HL-60 (cell line): ENCODE measurements around the gene ATG10.

ENCODE experiments used
- POLR2AphosphoS5 ChIP-seq: IDR thresholded peaks from 2 replicates; pipeline ENCODE4 v1.6.1; 2012; ENCODE audit warnings: low read depth
- TF ChIP-seq, protein P1 (sequence below): IDR thresholded peaks from one replicate; pipeline ENCODE4 v1.5.1; 2011; ENCODE audit warnings: low read length, control low read depth, inconsistent platforms; ENCODE audit not compliant: insufficient read depth
- TF ChIP-seq, protein P2 (sequence below): IDR thresholded peaks from 2 replicates; pipeline ENCODE4 v1.6.1; 2012; ENCODE audit warnings: low read depth; ENCODE audit not compliant: insufficient replicate concordance

DNA sequence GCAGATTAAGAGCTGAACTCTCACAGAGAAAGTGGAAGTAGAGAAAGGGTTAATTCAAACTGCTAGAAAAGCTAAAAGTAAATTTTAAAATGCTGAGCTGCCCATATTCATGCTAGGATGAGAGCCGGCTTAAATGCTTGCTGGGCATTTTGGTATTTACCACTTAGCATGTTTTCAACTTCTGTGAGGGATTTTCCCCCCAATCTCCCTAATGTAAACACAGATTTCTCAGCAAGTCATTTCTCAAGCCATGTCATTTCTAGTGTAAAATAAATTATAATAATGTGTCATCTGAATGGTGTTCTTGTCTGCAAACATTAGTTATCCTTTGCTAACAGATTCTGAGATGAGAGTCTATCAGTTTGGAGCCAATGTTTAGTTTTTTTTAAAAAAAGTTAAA lies 284.0 kb downstream of the ATG10 start:
- TF ChIP-seq, protein P1, sequence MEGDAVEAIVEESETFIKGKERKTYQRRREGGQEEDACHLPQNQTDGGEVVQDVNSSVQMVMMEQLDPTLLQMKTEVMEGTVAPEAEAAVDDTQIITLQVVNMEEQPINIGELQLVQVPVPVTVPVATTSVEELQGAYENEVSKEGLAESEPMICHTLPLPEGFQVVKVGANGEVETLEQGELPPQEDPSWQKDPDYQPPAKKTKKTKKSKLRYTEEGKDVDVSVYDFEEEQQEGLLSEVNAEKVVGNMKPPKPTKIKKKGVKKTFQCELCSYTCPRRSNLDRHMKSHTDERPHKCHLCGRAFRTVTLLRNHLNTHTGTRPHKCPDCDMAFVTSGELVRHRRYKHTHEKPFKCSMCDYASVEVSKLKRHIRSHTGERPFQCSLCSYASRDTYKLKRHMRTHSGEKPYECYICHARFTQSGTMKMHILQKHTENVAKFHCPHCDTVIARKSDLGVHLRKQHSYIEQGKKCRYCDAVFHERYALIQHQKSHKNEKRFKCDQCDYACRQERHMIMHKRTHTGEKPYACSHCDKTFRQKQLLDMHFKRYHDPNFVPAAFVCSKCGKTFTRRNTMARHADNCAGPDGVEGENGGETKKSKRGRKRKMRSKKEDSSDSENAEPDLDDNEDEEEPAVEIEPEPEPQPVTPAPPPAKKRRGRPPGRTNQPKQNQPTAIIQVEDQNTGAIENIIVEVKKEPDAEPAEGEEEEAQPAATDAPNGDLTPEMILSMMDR = no peak
- TF ChIP-seq POLR2AphosphoS5 = no peak
- TF ChIP-seq, protein P2, sequence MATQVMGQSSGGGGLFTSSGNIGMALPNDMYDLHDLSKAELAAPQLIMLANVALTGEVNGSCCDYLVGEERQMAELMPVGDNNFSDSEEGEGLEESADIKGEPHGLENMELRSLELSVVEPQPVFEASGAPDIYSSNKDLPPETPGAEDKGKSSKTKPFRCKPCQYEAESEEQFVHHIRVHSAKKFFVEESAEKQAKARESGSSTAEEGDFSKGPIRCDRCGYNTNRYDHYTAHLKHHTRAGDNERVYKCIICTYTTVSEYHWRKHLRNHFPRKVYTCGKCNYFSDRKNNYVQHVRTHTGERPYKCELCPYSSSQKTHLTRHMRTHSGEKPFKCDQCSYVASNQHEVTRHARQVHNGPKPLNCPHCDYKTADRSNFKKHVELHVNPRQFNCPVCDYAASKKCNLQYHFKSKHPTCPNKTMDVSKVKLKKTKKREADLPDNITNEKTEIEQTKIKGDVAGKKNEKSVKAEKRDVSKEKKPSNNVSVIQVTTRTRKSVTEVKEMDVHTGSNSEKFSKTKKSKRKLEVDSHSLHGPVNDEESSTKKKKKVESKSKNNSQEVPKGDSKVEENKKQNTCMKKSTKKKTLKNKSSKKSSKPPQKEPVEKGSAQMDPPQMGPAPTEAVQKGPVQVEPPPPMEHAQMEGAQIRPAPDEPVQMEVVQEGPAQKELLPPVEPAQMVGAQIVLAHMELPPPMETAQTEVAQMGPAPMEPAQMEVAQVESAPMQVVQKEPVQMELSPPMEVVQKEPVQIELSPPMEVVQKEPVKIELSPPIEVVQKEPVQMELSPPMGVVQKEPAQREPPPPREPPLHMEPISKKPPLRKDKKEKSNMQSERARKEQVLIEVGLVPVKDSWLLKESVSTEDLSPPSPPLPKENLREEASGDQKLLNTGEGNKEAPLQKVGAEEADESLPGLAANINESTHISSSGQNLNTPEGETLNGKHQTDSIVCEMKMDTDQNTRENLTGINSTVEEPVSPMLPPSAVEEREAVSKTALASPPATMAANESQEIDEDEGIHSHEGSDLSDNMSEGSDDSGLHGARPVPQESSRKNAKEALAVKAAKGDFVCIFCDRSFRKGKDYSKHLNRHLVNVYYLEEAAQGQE = no peak
